Trophoblast cell (in vitro differentiated cells and primary cell): ENCODE results near the gene SLC35A2.

Experiments used
- DNase-seq, 2 donors: peaks; one replicate each; pipeline ENCODE4 v3.0.0-alpha.2; 2016
- H2AFZ ChIP-seq: 2 replicates; pipeline ENCODE4 v1.6.1; 2013; ENCODE audit warnings: low read length, moderate library complexity, mild to moderate bottlenecking; ENCODE audit not compliant: insufficient read depth, poor library complexity
- H2AK5ac ChIP-seq: 2 replicates; pipeline ENCODE4 v1.6.1; 2013; ENCODE audit warnings: mild to moderate bottlenecking, low read length
- H2BK120ac ChIP-seq: 2 replicates; pipeline ENCODE4 v1.6.1; 2013; ENCODE audit warnings: low read length, mild to moderate bottlenecking, moderate library complexity; ENCODE audit not compliant: insufficient read depth, poor library complexity
- H2BK12ac ChIP-seq: 2 replicates; pipeline ENCODE4 v1.6.1; 2013; ENCODE audit warnings: mild to moderate bottlenecking, low read length, moderate library complexity
- H2BK5ac ChIP-seq: 2 replicates; pipeline ENCODE4 v1.6.1; 2013; ENCODE audit warnings: low read length, low read depth, moderate library complexity, mild to moderate bottlenecking; ENCODE audit not compliant: poor library complexity
- H3K14ac ChIP-seq: 2 replicates; pipeline ENCODE4 v1.6.1; 2013; ENCODE audit warnings: mild to moderate bottlenecking, low read length
- H3K18ac ChIP-seq: 2 replicates; pipeline ENCODE4 v1.6.1; 2013; ENCODE audit warnings: mild to moderate bottlenecking, low read length
- H3K23ac ChIP-seq: 2 replicates; pipeline ENCODE4 v1.6.1; 2013; ENCODE audit warnings: low read length
- H3K27ac ChIP-seq: 2 replicates; pipeline ENCODE4 v1.5.1; 2013; ENCODE audit warnings: low read depth, mild to moderate bottlenecking, inconsistent platforms, low read length, moderate library complexity
- H3K27me3 ChIP-seq: 2 replicates; pipeline ENCODE4 v1.6.1; 2013; ENCODE audit warnings: inconsistent platforms, mild to moderate bottlenecking, low read length, moderate library complexity; ENCODE audit not compliant: insufficient read depth
- H3K36me3 ChIP-seq, 2 experiments: 1 replicate in 1 of 2; 2 replicates in 1 of 2; pipeline ENCODE4 v1.6.1; 2013; ENCODE audit warnings: low read length in 2 of 2, mild to moderate bottlenecking in 2 of 2, moderate library complexity in 1 of 2; ENCODE audit not compliant: insufficient read depth in 2 of 2, control insufficient read depth in 1 of 2
- H3K4ac ChIP-seq: 2 replicates; pipeline ENCODE4 v1.6.1; 2013; ENCODE audit warnings: low read depth, mild to moderate bottlenecking, low read length, moderate library complexity
- H3K4me1 ChIP-seq, 2 experiments: 1 replicate in 1 of 2; 2 replicates in 1 of 2; pipeline ENCODE4 v1.6.1; 2013; ENCODE audit warnings: low read length in 2 of 2, mild to moderate bottlenecking in 2 of 2, moderate library complexity in 1 of 2; ENCODE audit not compliant: insufficient read depth in 2 of 2, control insufficient read depth in 1 of 2
- H3K4me2 ChIP-seq: 2 replicates; pipeline ENCODE4 v1.6.1; 2013; ENCODE audit warnings: inconsistent platforms, mild to moderate bottlenecking, low read length, moderate library complexity
- H3K4me3 ChIP-seq: 2 replicates; pipeline ENCODE4 v1.5.1; 2013; ENCODE audit warnings: mild to moderate bottlenecking, low read depth, low read length, inconsistent platforms
- H3K79me1 ChIP-seq: one replicate; pipeline ENCODE4 v1.6.1; 2013; ENCODE audit warnings: low read length
- H3K79me2 ChIP-seq: 2 replicates; pipeline ENCODE4 v1.6.1; 2013; ENCODE audit warnings: low read length, mild to moderate bottlenecking; ENCODE audit not compliant: control insufficient read depth, insufficient read depth, poor library complexity
- H3K9ac ChIP-seq: 2 replicates; pipeline ENCODE4 v1.6.1; 2013; ENCODE audit warnings: mild to moderate bottlenecking, low read length
- H3K9me3 ChIP-seq: 2 replicates; pipeline ENCODE4 v1.6.1; 2013; ENCODE audit warnings: low read depth, mild to moderate bottlenecking, control low read depth, inconsistent platforms, low read length; ENCODE audit not compliant: insufficient read depth
- H4K12ac ChIP-seq: 2 replicates; pipeline ENCODE4 v1.6.1; 2013; ENCODE audit warnings: low read depth, mild to moderate bottlenecking, low read length, moderate library complexity
- H4K8ac ChIP-seq: 2 replicates; pipeline ENCODE4 v1.6.1; 2013; ENCODE audit warnings: low read depth, mild to moderate bottlenecking, low read length, moderate library complexity
- H4K91ac ChIP-seq: one replicate; pipeline ENCODE4 v1.6.1; 2013; ENCODE audit warnings: low read depth, mild to moderate bottlenecking, low read length, moderate library complexity
- WGBS: extraction: QIAGEN DNeasy Blood & Tissue Kit; methylation state at CpG from one replicate; pipeline ENCODE4 v1.1.7; 2013; ENCODE audit warnings: missing lambda C conversion rate; ENCODE audit not compliant: insufficient read length, insufficient coverage; ENCODE audit errors: extremely low coverage; 5-methylcytosine and 5-hydroxymethylcytosine counted together

The SLC35A2 gene

DNA sequence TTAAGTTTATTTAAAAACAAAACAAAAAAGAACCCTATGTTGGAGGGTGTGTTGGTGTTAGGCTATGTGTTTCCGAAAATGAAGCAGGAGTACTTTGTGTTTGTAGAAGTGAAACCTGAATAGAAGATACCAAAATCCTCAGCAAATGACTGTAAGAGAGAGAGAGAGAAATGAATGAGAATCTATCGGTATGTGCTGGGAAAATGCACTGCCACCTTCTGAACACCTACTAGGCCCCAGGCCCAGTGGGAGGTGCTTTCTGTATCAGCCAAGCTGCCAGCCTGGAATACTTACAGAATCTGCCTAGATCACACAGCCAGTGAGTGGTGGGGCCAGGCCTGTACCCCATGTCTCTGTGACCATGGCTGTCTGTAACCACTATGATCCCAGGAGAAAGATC is 22.3 kb upstream of the SLC35A2 start:
- H3K23ac ChIP-seq = no peak overlapping the region
- no CpG with 5 or more reads among the region's 2 CpGs for WGBS
- no peak for DNase-seq
- no peak overlapping the region for H3K27ac ChIP-seq
- H3K36me3 ChIP-seq = peaks cover 26 to 32% of the 10 kb centered on the region in 2 experiments
- H3K9ac ChIP-seq = no peak overlapping the region
- no peak overlapping the region for H2AK5ac ChIP-seq
- H3K4me1 ChIP-seq = no peaks in the 10 kb centered on the region
- no peak overlapping the region for H4K12ac ChIP-seq
- no peaks in the 10 kb centered on the region for H3K79me2 ChIP-seq
- no peak overlapping the region for H4K8ac ChIP-seq
- no peak overlapping the region for H3K4me3 ChIP-seq
- H3K79me1 ChIP-seq = no peaks in the 10 kb centered on the region
- no peak overlapping the region for H3K4me2 ChIP-seq
- no peak overlapping the region for H2BK12ac ChIP-seq
- H3K14ac ChIP-seq = no peak overlapping the region
- H3K18ac ChIP-seq = no peak overlapping the region
- no peak overlapping the region for H2BK120ac ChIP-seq
- H2AFZ ChIP-seq = no peak overlapping the region
- H3K27me3 ChIP-seq = no peaks in the 10 kb centered on the region
- no peak overlapping the region for H4K91ac ChIP-seq
- H3K4ac ChIP-seq = no peak overlapping the region
- no peak overlapping the region for H2BK5ac ChIP-seq
- H3K9me3 ChIP-seq = no peaks in the 10 kb centered on the region

DNA sequence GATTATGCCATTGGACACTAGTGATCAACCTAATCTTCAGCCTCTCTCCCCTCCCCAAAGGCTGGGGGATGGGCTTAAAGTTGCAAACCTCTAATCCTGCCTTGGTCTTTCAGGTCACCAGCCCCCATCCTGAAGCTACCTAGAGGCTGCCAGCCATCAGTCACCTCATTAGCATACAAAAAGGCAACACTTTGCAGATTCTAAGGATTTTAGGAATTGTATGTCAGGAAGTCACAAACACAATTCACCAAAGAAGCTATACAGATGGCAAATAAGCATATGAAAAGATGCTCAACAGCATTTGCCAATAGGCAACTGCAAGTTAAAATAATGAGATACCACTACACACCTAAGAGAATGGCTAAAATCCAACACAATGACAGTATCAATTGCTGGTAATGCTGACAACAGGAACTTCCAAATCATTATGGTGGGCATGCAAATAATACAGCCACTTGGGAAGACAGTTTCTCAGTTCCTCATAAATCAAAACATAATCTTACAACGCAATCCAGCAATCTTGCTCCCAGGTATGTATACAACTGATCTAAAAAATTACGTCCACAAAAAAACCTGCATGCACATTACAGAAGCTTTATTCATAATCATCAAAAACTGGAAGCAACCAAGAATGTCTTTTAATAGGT is 16.4 kb upstream of the SLC35A2 start:
- Histone ChIP-seq H2BK12ac (no peak overlapping the region), H2AFZ (no peak overlapping the region), H3K79me1 (no peaks in the 10 kb centered on the region), H3K4me2 (no peak overlapping the region), H3K9me3 (no peaks in the 10 kb centered on the region), H3K4me3 (no peak overlapping the region), H3K4ac (no peak overlapping the region), H3K18ac (no peak overlapping the region), H3K36me3 (peaks cover 32 to 38% of the 10 kb centered on the region in 2 experiments), H4K12ac (no peak overlapping the region), H4K8ac (no peak overlapping the region), H3K23ac (no peak overlapping the region), H3K4me1 (no peaks in the 10 kb centered on the region), H3K79me2 (no peaks in the 10 kb centered on the region), H2BK5ac (no peak overlapping the region), H2AK5ac (no peak overlapping the region), H3K14ac (no peak overlapping the region), H3K27me3 (no peaks in the 10 kb centered on the region), H3K9ac (no peak overlapping the region), H2BK120ac (no peak overlapping the region), H3K27ac (no peak overlapping the region), H4K91ac (no peak overlapping the region)
- DNase-seq = no peak
- no CpG with 5 or more reads among the region's 2 CpGs for WGBS

DNA sequence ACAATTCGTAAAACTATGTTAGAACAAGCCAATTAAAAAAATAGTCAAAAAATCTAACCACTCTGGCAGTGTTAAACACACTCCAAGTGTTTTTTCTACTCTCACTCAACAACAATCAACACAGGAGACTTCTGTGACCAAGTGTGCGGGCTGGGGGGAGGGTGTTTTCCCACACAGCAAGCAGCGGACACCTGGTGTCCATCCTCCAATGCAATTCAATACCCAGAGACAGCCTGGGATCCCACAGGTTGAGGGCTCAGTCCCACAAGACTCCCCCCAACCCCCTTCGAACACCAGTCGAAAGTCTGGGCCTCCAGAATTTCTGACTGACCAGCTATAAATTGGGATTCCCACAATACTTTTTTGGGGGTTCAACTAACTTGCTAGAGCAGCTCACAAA is 15.7 kb upstream of the SLC35A2 start:
- H3K27ac ChIP-seq = no peak overlapping the region
- no peak overlapping the region for H3K18ac ChIP-seq
- H3K79me2 ChIP-seq = no peaks in the 10 kb centered on the region
- no peak overlapping the region for H4K91ac ChIP-seq
- H3K4me3 ChIP-seq = no peak overlapping the region
- no peaks in the 10 kb centered on the region for H3K79me1 ChIP-seq
- DNase-seq = no peak
- no peaks in the 10 kb centered on the region for H3K27me3 ChIP-seq
- no peak overlapping the region for H2BK120ac ChIP-seq
- H2BK5ac ChIP-seq = no peak overlapping the region
- H2BK12ac ChIP-seq = no peak overlapping the region
- H3K23ac ChIP-seq = no peak overlapping the region
- no peak overlapping the region for H3K9ac ChIP-seq
- H2AFZ ChIP-seq = no peak overlapping the region
- no peak overlapping the region for H3K14ac ChIP-seq
- H4K12ac ChIP-seq = no peak overlapping the region
- H3K4me1 ChIP-seq = no peaks in the 10 kb centered on the region
- H3K9me3 ChIP-seq = no peaks in the 10 kb centered on the region
- no CpG with 5 or more reads among the region's 5 CpGs for WGBS
- no peak overlapping the region for H2AK5ac ChIP-seq
- H3K4me2 ChIP-seq = no peak overlapping the region
- H4K8ac ChIP-seq = no peak overlapping the region
- peaks cover 38 to 41% of the 10 kb centered on the region in 2 experiments for H3K36me3 ChIP-seq
- H3K4ac ChIP-seq = no peak overlapping the region

GRCh38 chrX:48924270-48924669 is 12.8 kb upstream of the SLC35A2 start:
- WGBS = no CpG with 5 or more reads among the region's 5 CpGs
- Histone ChIP-seq H3K23ac (no peak overlapping the region), H3K27me3 (no peaks in the 10 kb centered on the region), H2BK12ac (no peak overlapping the region), H3K9me3 (no peaks in the 10 kb centered on the region), H3K18ac (no peak overlapping the region), H3K4me2 (no peak overlapping the region), H3K14ac (no peak overlapping the region), H3K4ac (no peak overlapping the region), H2BK5ac (no peak overlapping the region), H3K4me3 (no peak overlapping the region), H4K8ac (no peak overlapping the region), H3K36me3 (peaks cover 35 to 40% of the 10 kb centered on the region in 2 experiments), H3K27ac (no peak overlapping the region), H4K91ac (no peak overlapping the region), H4K12ac (no peak overlapping the region), H2BK120ac (no peak overlapping the region), H2AFZ (no peak overlapping the region), H3K9ac (no peak overlapping the region), H3K79me1 (no peaks in the 10 kb centered on the region), H3K4me1 (peaks cover 0 to 4% of the 10 kb centered on the region in 2 experiments), H2AK5ac (no peak overlapping the region), H3K79me2 (no peaks in the 10 kb centered on the region)
- no peak for DNase-seq
